A172 (cell line): Measurements from ENCODE around the gene ZC3H7A. TPM values are rescaled to one million over a fixed set of nuclear protein-coding genes. Genes with fewer than 3 reads are reported as not detected.

Experiments
- DNase-seq: peaks from one replicate; pipeline ENCODE4 v3.0.0-alpha.2; 2015; ENCODE audit warnings: low spot score
- total RNA-seq: library from RNA; depleted of rRNA; stranded (reverse); fragments of >200 nt; shearing (Covaris generic); gene quantifications from 2 replicates; pipeline ENCODE4 v1.2.3, GENCODE V29; 2014

ZC3H7A gene
- total RNA-seq, 1 experiment from 2014 or later: 73.5 TPM

DNA sequence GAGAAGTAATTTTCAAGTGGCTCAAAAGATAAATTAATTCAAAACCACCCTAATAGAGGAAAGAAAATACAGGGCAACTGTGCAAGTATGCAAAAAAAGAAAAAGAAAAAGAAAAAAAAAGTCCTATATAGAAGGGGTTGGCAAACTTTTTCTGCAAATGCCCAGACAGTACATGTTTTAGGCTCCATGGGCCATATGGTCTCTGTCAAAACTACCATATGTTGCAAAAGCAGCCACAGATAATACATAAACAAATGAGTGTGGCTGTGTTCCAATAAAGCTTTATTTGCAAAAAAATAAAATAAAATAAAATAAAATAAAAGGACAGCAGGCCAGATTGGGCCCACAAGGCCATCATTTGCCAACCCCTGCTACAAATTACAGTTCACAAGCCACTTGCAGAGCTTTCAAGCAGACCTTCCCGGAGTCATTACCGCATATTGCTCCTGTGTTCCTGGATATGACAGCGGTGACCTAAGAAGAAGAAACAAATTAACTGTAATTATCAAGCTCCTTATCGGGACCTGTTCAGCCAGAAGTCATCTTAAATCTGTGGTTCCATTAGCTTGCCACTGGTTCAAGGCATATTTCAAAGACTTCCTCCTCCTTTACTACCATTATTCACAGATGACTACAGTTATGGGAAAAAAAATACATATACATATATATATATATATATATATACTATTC, 15.9 kb downstream of the ZC3H7A start:
- DNase-seq: no peak

- no peak for DNase-seq
These were observed 18.0 kb downstream of the ZC3H7A start for GRCh38 chr16:11779074-11779473.

GRCh38 chr16:11774065-11774626, 22.9 kb downstream of the ZC3H7A start:
- no peak for DNase-seq

DNA sequence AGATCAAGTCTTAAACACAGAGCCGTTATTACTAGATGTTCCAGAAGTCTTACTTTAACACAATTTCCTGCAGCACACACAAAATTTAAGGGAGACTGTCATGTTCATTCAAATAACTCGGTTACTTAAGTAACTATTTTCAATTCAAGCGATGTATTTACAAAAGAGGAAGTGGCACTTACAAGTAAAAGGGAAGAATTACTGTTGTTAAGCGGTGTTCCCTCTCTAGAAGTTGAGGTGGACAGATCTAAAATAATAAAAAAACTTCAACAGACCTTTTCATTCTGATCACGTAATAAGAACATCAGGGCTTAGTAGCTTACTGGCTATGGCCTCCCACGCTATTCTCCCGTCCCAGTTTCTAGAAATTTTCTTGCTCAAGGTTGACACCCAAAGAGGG, 28.2 kb downstream of the ZC3H7A start:
- no peak for DNase-seq

DNA sequence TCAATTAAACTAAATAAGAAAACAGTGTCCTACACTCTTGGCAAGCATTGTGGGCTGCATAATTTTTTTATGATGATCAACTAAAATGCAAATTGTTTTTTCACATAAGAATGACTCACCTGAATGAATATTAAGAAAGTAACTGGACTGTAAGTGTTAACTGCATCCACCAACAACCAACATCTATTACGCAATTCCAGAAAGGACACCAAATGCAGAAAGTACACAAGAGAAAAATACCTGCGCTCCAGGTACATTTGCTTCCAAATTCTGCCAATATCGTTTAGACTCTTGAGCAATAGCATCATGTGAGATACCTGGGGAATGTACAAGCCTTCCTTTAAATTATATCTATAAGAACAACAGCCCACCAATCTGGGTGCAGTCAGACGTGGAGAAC, 34.6 kb downstream of the ZC3H7A start:
- DNase-seq: no peak

GRCh38 chr16:11759997-11760396, 37.1 kb downstream of the ZC3H7A start:
- DNase-seq: no peak

DNA sequence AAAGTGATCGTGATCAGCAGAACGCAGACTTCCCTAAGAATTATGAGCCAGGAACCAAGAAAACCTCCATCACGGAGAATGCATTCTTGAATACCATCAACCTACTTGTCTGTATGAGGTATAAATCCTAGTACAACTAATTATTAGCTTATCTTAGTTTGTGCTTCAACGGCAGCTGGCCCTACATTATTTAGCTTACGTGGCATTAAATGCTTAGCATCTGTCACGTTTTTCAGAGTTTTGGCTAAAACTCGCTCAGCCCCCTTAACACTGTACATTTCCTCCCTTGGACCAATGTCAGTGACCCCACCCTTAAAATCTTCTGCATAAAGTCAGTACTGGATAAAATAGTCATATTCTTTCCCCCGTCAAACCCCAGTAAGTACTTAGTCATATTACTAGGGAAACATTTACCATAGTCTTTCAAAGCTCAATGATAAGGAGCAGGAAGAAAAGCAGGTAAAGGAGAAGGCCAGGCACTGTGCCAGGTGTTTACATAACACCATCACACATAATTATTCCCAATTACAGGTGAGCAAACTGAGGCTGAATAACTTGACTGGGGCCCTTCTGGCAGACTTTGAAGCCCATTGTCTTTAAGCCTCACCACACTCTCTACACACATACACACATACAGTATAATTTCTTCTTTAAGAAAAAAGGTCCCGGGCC, 37.8 kb downstream of the ZC3H7A start:
- no peak for DNase-seq

DNA sequence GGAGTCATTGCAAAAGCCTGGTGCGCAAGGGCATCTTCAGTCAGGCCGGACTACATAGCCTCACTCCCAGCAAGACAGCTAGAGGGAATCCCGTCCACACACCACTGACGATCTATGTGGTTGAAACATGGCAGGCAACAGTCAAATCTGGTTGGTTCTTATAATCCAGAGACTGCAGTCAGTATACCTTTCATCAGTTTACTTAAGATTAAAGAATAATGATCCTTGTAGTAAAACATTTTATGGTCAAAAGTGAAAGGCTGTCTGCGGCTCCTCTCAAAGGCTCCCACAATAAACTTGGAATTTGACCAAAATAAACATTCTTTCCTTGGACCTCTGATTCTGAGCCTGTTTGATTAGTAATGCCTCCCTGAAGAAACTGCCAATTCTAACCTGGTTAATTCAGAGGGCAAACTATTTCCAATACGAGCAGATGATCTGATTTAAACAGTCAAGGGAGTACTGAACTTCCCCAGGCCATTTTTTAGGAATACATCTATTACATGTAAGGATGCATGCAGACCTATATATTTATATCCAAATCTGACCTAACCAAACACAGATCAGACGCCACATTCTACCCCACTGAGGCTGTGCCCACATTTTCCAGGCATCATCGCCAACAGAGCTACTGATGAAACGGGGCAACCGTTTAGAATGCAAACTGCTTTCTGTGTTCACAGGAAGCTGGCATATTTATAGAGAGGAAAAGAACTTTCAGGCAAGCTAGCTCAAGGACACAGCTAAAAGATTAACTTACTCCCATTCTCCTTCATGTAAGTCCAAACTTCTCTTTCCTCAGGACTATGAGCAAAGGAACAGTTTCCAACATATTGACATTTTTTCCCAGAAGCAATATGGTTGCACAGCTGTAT, 39.1 kb downstream of the ZC3H7A start:
- peak; percentile 82 for DNase-seq

GRCh38 chr16:11756248-11756647, 40.8 kb downstream of the ZC3H7A start:
- DNase-seq: no peak

- peak; percentile 11 for DNase-seq
These were observed 41.9 kb downstream of the ZC3H7A start for GRCh38 chr16:11755022-11755760.

DNA sequence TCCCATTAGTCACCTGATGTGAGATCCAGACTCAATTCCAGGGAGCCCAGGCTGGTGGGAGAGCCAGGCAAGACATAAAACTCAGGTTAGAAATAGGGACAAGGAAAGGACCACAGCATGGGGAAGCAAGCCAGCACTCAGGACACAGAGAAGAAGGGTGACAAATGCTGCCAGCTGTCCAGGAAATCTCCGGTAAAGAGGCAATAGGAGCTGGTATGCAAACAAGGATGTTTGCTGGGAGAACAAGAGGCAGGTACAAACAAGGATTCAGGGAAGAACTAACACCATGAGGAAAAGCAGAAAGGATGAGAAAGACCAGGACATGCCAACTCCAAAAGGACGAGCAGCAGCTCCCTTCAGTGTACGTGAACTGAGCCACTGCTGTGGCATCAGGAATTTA, 44.2 kb downstream of the ZC3H7A start:
- DNase-seq: no peak

GRCh38 chr16:11750056-11750455, 47.0 kb downstream of the ZC3H7A start:
- DNase-seq: no peak

DNA sequence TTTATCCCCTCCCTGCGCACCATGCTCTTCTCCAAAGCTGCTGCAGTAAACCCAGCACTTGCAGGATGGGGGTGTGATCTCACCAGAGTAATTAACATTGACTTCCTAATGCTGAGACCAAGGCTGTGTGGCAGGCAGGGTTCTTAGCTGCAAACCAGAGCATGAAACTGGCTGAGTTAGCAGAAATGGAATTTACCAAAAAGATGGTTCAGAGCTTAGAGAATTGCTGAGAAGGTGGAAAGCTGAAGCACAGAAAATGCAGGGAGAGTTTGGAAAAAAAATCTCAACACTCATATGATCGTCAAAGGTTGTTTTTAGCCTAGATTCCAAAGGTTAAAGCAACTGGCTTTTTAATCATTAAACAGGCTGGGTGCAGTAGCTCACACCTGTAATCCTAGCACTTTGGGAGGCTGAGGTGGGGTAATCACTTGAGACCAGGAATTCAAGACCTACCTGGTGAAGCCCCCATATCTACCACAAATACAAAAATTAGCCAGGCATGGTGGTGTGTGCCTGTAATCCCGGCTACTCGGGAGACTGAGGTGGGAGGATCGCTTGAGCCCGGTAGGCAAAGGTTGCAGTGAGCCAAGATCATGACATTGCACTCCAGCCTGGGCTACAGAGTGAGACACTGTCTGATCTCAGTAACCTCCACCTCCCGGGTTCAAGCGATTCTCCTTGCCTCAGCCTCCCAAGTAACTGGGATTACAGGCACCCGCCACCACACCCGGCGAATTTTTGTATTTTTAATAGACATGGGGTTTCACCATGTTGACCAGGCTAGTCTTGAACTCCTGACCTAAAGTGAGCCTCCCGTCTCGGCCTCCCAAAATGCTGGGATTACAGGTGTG, 48.4 kb downstream of the ZC3H7A start:
- DNase-seq: no peak

DNA sequence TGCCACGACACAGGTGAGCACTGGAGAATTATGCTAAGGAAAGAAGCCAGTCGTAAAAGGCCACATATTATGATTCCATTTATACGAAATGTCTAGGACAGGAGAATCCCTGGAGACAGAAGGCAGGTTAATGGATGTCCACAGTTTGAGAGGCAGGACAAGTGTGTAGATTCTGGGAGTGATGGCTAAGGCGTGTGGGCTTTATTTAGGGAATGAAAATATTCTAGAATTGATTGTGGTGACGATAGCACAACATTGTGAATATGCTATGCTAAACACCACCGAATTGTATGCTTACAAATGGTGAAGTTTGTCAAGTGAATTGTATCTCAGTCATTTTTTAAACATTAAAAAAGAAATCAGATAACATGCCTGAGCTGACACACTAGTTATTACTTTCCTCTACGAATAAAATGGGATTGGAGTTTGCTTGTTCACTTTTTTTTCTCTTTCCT, 49.1 kb downstream of the ZC3H7A start:
- no peak for DNase-seq

- no peak for DNase-seq
These were observed 53.0 kb downstream of the ZC3H7A start for GRCh38 chr16:11744075-11744470.

DNA sequence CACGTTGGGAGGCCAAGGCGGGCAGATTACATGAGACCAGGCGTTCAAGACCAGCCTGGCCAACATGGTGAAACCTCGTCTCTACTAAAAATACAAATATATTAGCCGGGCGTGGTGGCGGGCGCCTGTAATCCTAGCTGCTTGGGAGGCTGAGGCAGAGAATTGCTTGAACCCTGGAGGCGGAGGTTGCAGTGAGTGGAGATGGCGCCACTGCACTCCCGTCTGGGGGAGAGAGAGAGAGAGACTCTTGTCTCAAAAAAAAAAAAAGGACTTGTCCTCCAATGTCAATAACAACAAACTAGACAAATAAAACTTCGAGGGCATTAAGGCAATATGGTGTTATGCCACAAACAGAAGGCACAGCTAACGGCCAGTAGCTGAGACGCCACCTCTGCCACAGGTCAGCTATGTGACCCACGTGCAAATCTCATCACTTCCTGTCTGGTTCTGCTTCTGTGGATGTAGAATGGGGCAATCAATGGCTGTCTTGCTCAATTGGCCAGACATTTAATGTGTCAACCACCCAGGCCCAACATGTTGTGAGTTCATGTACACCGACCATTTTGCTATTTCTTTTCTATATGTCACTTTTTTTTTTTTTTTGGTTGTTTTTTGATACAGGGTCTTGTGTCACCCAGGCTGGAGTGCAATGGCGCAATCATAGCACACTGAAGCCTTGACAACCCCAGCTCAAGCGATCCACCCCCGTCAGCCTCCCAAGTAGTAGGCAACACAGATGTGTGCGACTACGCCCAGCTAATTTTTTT, 53.6 kb downstream of the ZC3H7A start:
- DNase-seq: peak; percentile 34

DNA sequence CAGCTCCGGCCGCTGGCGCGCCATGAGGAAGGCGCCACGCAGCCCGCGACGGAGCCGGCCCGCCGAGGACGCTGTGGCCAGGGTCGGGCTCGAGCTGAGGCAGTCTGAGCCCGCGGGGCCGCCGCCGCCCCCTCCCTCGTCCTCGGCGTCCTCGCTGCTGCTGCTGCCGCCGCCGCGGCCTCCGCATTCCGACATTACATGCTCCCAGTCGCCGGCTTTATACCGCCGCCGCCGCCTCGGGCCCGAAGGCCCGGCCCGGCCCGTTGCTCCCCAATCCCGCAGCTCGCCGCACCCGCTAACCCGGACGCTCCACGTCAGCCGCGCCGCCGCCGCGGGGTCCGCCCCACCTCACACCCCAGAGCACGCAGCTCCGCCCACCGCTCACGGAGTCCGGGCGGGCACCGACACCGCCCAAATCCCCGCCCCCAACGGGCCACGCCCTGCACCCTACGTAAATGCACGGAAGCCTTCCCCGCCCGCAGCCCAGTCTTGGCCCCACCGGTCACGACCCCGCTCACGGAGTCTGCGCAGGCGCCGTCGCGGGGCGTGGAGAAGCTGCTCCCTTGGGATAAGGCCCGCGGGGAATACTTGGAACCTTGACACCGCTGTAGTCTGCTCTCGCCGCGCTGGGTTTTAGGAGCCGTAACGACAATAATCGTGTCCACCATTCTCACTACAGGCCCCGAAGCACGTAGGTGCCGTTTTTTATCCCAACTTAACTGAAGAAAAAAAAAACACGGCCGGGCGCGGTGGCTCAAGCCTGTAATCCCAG, 54.3 kb downstream of the ZC3H7A start, which contains the start of gene TXNDC11:
TSS of gene TXNDC11 (minus strand) at position 322 of the 772 bp plus-strand sequence. CDS start at position 195, 127 bp downstream.
- DNase-seq: peak; percentile 93

- no peak for DNase-seq
These were observed 54.9 kb downstream of the ZC3H7A start for GRCh38 chr16:11742093-11742535.

GRCh38 chr16:11740567-11740966, 56.5 kb downstream of the ZC3H7A start:
- no peak for DNase-seq
